OCI-LY7 (cell line): ENCODE results near the gene EML6.

Experiments
- EZH2phosphoT487 ChIP-seq: fragments of 200-600 bp; sonication (generic); IDR thresholded peaks from 2 replicates; pipeline ENCODE4 v1.6.1; 2018; ENCODE audit warnings: low read depth, borderline replicate concordance, mild to moderate bottlenecking, mixed run types, antibody characterized with exemption, low read length, moderate library complexity, mixed read lengths
- TF ChIP-seq, protein P1 (sequence below): fragments of 200-600 bp; sonication (generic); conservative IDR thresholded peaks from 2 replicates; pipeline ENCODE4 v1.5.1; 2014; ENCODE audit warnings: mild to moderate bottlenecking, antibody characterized with exemption, low read length, moderate library complexity, mixed read lengths

DNA sequence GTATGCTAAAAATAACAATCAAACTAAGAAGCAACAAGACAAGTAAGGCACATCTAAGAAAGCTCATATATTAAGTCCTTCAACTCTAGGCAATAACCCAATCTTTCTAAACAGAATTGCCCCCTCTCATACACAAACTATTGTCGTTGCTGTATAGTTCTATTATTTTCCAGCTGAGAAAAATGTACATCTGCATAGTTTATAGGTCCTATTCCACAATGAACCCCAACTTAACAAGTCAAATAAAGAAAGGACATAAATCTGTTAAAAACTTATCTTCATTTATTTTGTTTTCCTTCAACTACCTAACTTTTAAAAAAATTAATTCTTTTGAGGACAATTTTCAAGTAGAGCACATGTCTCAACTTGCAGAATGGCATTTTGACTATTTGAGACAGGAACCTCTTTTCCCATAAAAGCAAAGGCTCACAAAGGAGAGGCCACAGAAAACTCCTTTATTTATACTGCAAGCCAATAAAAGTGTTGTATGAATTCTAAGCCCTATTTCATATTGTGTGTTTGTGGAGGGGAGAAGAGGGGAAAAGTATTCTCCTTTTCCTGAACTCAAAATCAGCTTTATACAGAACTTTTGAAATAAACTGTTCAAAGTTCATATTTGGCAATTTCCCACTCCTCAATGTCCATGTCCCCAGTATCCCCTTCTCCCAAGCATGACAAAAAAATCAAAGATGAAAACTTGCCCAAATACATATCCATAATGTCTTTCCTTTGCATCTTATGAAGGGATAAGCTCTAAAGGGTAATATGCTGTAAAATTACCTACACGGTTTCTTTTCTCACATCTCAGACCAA, 289.4 kb downstream of the EML6 start:
- TF ChIP-seq, protein P1, sequence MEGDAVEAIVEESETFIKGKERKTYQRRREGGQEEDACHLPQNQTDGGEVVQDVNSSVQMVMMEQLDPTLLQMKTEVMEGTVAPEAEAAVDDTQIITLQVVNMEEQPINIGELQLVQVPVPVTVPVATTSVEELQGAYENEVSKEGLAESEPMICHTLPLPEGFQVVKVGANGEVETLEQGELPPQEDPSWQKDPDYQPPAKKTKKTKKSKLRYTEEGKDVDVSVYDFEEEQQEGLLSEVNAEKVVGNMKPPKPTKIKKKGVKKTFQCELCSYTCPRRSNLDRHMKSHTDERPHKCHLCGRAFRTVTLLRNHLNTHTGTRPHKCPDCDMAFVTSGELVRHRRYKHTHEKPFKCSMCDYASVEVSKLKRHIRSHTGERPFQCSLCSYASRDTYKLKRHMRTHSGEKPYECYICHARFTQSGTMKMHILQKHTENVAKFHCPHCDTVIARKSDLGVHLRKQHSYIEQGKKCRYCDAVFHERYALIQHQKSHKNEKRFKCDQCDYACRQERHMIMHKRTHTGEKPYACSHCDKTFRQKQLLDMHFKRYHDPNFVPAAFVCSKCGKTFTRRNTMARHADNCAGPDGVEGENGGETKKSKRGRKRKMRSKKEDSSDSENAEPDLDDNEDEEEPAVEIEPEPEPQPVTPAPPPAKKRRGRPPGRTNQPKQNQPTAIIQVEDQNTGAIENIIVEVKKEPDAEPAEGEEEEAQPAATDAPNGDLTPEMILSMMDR: no peak
- TF ChIP-seq EZH2phosphoT487: no peak
